ENCODE measurements around the gene NEGR1. TPM values are rescaled to one million over a fixed set of nuclear protein-coding genes. Genes with fewer than 3 reads are reported as not detected.

NEGR1 gene
- total RNA-seq, 1 experiment from 2014 or later, result 2.9 TPM

DNA sequence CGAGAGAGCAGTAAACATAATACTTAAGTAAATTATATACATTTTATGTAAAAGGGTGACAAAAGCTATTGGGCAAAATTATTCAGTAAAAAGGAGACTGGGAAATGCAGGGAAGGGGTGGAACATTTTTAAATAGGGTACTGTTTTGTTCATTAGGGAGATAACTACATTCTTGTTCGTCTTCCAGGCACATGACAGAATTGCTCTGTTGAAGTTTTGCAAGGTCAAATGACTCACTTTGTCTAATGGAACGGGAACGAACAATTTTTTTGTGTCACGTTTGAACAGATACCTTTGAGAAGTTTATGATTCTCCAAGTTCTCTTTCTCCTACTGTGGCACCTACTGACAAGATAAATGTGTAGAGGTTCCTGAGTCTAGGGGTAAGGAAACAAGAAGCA is 819.2 kb downstream of the NEGR1 start (continued):
- TF ChIP-seq, protein P1, sequence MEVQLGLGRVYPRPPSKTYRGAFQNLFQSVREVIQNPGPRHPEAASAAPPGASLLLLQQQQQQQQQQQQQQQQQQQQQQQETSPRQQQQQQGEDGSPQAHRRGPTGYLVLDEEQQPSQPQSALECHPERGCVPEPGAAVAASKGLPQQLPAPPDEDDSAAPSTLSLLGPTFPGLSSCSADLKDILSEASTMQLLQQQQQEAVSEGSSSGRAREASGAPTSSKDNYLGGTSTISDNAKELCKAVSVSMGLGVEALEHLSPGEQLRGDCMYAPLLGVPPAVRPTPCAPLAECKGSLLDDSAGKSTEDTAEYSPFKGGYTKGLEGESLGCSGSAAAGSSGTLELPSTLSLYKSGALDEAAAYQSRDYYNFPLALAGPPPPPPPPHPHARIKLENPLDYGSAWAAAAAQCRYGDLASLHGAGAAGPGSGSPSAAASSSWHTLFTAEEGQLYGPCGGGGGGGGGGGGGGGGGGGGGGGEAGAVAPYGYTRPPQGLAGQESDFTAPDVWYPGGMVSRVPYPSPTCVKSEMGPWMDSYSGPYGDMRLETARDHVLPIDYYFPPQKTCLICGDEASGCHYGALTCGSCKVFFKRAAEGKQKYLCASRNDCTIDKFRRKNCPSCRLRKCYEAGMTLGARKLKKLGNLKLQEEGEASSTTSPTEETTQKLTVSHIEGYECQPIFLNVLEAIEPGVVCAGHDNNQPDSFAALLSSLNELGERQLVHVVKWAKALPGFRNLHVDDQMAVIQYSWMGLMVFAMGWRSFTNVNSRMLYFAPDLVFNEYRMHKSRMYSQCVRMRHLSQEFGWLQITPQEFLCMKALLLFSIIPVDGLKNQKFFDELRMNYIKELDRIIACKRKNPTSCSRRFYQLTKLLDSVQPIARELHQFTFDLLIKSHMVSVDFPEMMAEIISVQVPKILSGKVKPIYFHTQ (CRISPR knock-in tag; IDR thresholded peaks at IDR 0.05), result no peak
- TF ChIP-seq, protein P2, sequence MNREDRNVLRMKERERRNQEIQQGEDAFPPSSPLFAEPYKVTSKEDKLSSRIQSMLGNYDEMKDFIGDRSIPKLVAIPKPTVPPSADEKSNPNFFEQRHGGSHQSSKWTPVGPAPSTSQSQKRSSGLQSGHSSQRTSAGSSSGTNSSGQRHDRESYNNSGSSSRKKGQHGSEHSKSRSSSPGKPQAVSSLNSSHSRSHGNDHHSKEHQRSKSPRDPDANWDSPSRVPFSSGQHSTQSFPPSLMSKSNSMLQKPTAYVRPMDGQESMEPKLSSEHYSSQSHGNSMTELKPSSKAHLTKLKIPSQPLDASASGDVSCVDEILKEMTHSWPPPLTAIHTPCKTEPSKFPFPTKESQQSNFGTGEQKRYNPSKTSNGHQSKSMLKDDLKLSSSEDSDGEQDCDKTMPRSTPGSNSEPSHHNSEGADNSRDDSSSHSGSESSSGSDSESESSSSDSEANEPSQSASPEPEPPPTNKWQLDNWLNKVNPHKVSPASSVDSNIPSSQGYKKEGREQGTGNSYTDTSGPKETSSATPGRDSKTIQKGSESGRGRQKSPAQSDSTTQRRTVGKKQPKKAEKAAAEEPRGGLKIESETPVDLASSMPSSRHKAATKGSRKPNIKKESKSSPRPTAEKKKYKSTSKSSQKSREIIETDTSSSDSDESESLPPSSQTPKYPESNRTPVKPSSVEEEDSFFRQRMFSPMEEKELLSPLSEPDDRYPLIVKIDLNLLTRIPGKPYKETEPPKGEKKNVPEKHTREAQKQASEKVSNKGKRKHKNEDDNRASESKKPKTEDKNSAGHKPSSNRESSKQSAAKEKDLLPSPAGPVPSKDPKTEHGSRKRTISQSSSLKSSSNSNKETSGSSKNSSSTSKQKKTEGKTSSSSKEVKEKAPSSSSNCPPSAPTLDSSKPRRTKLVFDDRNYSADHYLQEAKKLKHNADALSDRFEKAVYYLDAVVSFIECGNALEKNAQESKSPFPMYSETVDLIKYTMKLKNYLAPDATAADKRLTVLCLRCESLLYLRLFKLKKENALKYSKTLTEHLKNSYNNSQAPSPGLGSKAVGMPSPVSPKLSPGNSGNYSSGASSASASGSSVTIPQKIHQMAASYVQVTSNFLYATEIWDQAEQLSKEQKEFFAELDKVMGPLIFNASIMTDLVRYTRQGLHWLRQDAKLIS (CRISPR knock-in tag; IDR thresholded peaks at IDR 0.05; ENCODE audit: borderline replicate concordance), result no peak
- TF ChIP-seq, protein P3, sequence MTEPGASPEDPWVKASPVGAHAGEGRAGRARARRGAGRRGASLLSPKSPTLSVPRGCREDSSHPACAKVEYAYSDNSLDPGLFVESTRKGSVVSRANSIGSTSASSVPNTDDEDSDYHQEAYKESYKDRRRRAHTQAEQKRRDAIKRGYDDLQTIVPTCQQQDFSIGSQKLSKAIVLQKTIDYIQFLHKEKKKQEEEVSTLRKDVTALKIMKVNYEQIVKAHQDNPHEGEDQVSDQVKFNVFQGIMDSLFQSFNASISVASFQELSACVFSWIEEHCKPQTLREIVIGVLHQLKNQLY (CRISPR knock-in tag; IDR thresholded peaks at IDR 0.05), result no peak
- no peak for TF ChIP-seq TP53 (CRISPR knock-in tag; IDR thresholded peaks at IDR 0.05)
- no peak for TF ChIP-seq OVOL2 (CRISPR knock-in tag; IDR thresholded peaks at IDR 0.05; ENCODE audit: borderline replicate concordance)
- TF ChIP-seq, protein P4, sequence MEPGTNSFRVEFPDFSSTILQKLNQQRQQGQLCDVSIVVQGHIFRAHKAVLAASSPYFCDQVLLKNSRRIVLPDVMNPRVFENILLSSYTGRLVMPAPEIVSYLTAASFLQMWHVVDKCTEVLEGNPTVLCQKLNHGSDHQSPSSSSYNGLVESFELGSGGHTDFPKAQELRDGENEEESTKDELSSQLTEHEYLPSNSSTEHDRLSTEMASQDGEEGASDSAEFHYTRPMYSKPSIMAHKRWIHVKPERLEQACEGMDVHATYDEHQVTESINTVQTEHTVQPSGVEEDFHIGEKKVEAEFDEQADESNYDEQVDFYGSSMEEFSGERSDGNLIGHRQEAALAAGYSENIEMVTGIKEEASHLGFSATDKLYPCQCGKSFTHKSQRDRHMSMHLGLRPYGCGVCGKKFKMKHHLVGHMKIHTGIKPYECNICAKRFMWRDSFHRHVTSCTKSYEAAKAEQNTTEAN (CRISPR knock-in tag; IDR thresholded peaks at IDR 0.05), result no peak
- TF ChIP-seq FOXJ3 (CRISPR knock-in tag; IDR thresholded peaks at IDR 0.05; ENCODE audit: borderline replicate concordance), result no peak
- no peak for TF ChIP-seq ZNF263 (CRISPR knock-in tag; IDR thresholded peaks at IDR 0.05; ENCODE audit: low read depth)
- TF ChIP-seq, protein P5, sequence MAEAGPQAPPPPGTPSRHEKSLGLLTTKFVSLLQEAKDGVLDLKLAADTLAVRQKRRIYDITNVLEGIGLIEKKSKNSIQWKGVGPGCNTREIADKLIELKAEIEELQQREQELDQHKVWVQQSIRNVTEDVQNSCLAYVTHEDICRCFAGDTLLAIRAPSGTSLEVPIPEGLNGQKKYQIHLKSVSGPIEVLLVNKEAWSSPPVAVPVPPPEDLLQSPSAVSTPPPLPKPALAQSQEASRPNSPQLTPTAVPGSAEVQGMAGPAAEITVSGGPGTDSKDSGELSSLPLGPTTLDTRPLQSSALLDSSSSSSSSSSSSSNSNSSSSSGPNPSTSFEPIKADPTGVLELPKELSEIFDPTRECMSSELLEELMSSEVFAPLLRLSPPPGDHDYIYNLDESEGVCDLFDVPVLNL (CRISPR knock-in tag; IDR thresholded peaks at IDR 0.05; ENCODE audit: borderline replicate concordance, low read depth), result no peak
- no peak for TF ChIP-seq FOXK1 (CRISPR knock-in tag; IDR thresholded peaks at IDR 0.05)
- no peak for TF ChIP-seq FOXP1 (CRISPR knock-in tag; IDR thresholded peaks at IDR 0.05; ENCODE audit: borderline replicate concordance)

DNA sequence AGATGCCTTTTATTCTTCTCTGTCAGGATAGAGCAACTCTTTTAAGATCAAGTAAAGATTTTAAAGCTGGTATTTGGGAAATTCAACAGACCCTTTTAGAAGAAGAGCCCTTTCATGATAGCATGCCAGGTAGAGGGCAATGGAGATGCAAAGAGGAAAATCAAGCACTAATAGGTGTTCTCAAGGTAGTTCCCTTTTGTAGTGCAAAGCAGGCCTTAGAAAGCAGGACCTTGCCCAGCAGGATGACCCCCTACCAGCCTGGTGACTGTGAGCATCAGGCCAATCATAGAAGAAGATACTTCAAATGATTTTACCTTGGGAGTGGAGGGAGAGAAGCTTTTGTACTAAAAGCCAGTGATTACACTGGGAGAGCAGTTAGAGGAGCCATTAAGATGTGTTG is 820.1 kb downstream of the NEGR1 start:
- TF ChIP-seq ETV6 (CRISPR knock-in tag; IDR thresholded peaks at IDR 0.05) (peak; percentile 45; the same call in 1 of the 2 replicates), ZNF423 (CRISPR knock-in tag; IDR thresholded peaks at IDR 0.05) (peak; percentile 82), TEAD1 (CRISPR knock-in tag; IDR thresholded peaks at IDR 0.05) (peak; percentile 87), CREM (CRISPR knock-in tag; IDR thresholded peaks at IDR 0.05) (0 out of 2 replicates have a peak, but pooled peaks have one; percentile 24), KAT7 (CRISPR knock-in tag; IDR thresholded peaks at IDR 0.05; ENCODE audit: borderline replicate concordance) (no peak), ZNF671 (CRISPR knock-in tag; IDR thresholded peaks at IDR 0.05) (0 out of 2 replicates have a peak, but pooled peaks have one; percentile 48)
- TF ChIP-seq, protein P6, sequence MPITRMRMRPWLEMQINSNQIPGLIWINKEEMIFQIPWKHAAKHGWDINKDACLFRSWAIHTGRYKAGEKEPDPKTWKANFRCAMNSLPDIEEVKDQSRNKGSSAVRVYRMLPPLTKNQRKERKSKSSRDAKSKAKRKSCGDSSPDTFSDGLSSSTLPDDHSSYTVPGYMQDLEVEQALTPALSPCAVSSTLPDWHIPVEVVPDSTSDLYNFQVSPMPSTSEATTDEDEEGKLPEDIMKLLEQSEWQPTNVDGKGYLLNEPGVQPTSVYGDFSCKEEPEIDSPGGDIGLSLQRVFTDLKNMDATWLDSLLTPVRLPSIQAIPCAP (CRISPR knock-in tag; IDR thresholded peaks at IDR 0.05), result no peak
- TF ChIP-seq, protein P7, sequence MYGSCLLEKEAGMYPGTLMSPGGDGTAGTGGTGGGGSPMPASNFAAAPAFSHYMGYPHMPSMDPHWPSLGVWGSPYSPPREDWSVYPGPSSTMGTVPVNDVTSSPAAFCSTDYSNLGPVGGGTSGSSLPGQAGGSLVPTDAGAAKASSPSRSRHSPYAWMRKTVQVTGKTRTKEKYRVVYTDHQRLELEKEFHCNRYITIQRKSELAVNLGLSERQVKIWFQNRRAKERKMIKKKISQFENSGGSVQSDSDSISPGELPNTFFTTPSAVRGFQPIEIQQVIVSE (CRISPR knock-in tag; IDR thresholded peaks at IDR 0.05; ENCODE audit: borderline replicate concordance), result no peak
- TF ChIP-seq, protein P1 (CRISPR knock-in tag; IDR thresholded peaks at IDR 0.05), result no peak
- Mint-ChIP-seq H3K36me3 (no peaks in the 10 kb centered on the region), H3K4me1 (peaks cover 37% of the 10 kb centered on the region), H3K27me3 (ENCODE audit: low read depth) (peaks cover 18% of the 10 kb centered on the region), H3K4me3 (peak overlapping the region; percentile 9; the same call in 1 of the 2 replicates), H3K27ac (peak overlapping the region; percentile 17; the same call in 1 of the 2 replicates), H3K9me3 (no peaks in the 10 kb centered on the region)
- CTCF ChIA-PET, result no interaction called here
- DNase-seq (ENCODE audit: low spot score), result peak; percentile 62
- ATAC-seq, result peak; percentile 98
- POLR2A ChIA-PET, result no interaction called here
